Endothelial cell of umbilical vein (primary cell): ENCODE measurements around the gene RASD1. TPM values are rescaled to one million over a fixed set of nuclear protein-coding genes. Genes with fewer than 3 reads are reported as not detected.

Source experiments
- BruUV-seq: library from RNA; stranded (reverse); fragments of 400-500 nt; replicated peaks from 2 replicates; lab custom pipeline; 2021; lab: Mats Ljungman, UMichigan
- CTCF ChIA-PET: fragments of 300-600, 350-600 bp; sonication (Branson Sonifier 250); formaldehyde crosslinking; loops from one replicate; lab custom pipeline; 2021; ENCODE audit warnings: antibody characterized with exemption, inconsistent platforms; lab: Charles Lee
- POLR2A ChIA-PET: fragments of 300-600, 350-600 bp; sonication (Branson Sonifier 250); formaldehyde crosslinking; loops from one replicate; lab custom pipeline; 2021; ENCODE audit warnings: antibody characterized with exemption, inconsistent platforms; lab: Charles Lee
- DNase-seq: peaks from one replicate; pipeline ENCODE4 v3.0.0-alpha.2; 2011; ENCODE audit warnings: low read depth, low spot score
- FAIRE-seq: peaks from 2 replicates; lab custom pipeline; 2011; peaks lifted over from hg19 to GRCh38; lab: Jason Lieb, UNC
- H2AFZ ChIP-seq: 2 replicates; pipeline ENCODE4 v1.6.0; 2012; ENCODE audit warnings: low read depth, low read length, control low read depth, inconsistent platforms
- H3K27ac ChIP-seq: 2 replicates; pipeline ENCODE4 v1.5.1; 2011; ENCODE audit warnings: low read depth, mild to moderate bottlenecking, control low read depth, low read length, moderate library complexity; ENCODE audit not compliant: insufficient read depth
- H3K27me3 ChIP-seq, 2 experiments: 2 replicates each; pipeline versions ENCODE4 v1.6.0 to v1.6.1; 2011; ENCODE audit warnings: low read length in 2 of 2, mixed read lengths in 1 of 2; ENCODE audit not compliant: control insufficient read depth in 2 of 2, insufficient read depth in 2 of 2
- H3K36me3 ChIP-seq, 2 experiments: 2 replicates in 1 of 2; 3 replicates in 1 of 2; pipeline ENCODE4 v1.5.1; 2011; ENCODE audit warnings: low read length in 2 of 2, mild to moderate bottlenecking in 1 of 2, moderate library complexity in 1 of 2; ENCODE audit not compliant: control insufficient read depth in 2 of 2, insufficient read depth in 2 of 2; ENCODE audit errors: extremely low read depth in 1 of 2
- H3K4me1 ChIP-seq: 3 replicates; pipeline ENCODE4 v1.5.1; 2011; ENCODE audit warnings: mild to moderate bottlenecking, low read length; ENCODE audit not compliant: control insufficient read depth, insufficient read depth; ENCODE audit errors: extremely low read depth
- H3K4me2 ChIP-seq: 2 replicates; pipeline ENCODE4 v1.6.1; 2011; ENCODE audit warnings: low read length, control low read depth, mixed read lengths; ENCODE audit not compliant: insufficient read depth
- H3K4me3 ChIP-seq, 3 experiments: fragments of 200-600 bp in 1 of 3; sonication (generic), shearing (Covaris generic) in 1 of 3; replicated peaks in 1 of 3; 2 replicates each; pipeline ENCODE4 v1.5.1; 2011 to 2016; ENCODE audit warnings: control low read depth in 3 of 3, low read length in 3 of 3, mild to moderate bottlenecking in 2 of 3, inconsistent platforms in 1 of 3, low read depth in 1 of 3, moderate library complexity in 1 of 3; ENCODE audit not compliant: insufficient read depth in 1 of 3
- H3K79me2 ChIP-seq: 2 replicates; pipeline ENCODE4 v1.6.0; 2012; ENCODE audit warnings: low read length, inconsistent platforms; ENCODE audit not compliant: control insufficient read depth, insufficient read depth
- H3K9ac ChIP-seq: replicated peaks from 2 replicates; pipeline ENCODE3; 2011; ENCODE audit warnings: low read length, control low read depth; ENCODE audit not compliant: insufficient read depth; ENCODE audit errors: extremely low read depth
- H3K9me1 ChIP-seq: replicated peaks from 3 replicates; pipeline ENCODE4 v1.6.0; 2011; ENCODE audit warnings: mild to moderate bottlenecking, low read length; ENCODE audit not compliant: control insufficient read depth, insufficient read depth; ENCODE audit errors: extremely low read depth
- H3K9me3 ChIP-seq: replicated peaks from 2 replicates; pipeline ENCODE4 v1.5.1; 2012; ENCODE audit warnings: low read length, inconsistent platforms; ENCODE audit not compliant: control insufficient read depth, insufficient read depth
- H4K20me1 ChIP-seq: replicated peaks from 2 replicates; pipeline ENCODE3; 2011; ENCODE audit warnings: mild to moderate bottlenecking, low read length; ENCODE audit not compliant: control insufficient read depth, insufficient read depth; ENCODE audit errors: extremely low read depth
- EZH2 ChIP-seq: IDR thresholded peaks from 2 replicates; pipeline ENCODE4 v1.6.1; 2012; ENCODE audit warnings: borderline replicate concordance, low read depth, mild to moderate bottlenecking, moderate library complexity, low read length, inconsistent platforms; ENCODE audit not compliant: severe bottlenecking
- FOS ChIP-seq: IDR thresholded peaks from 2 replicates; pipeline ENCODE4 v1.6.1; 2011; ENCODE audit warnings: mild to moderate bottlenecking, low read length, moderate library complexity, borderline replicate concordance; ENCODE audit not compliant: insufficient read depth
- GATA2 ChIP-seq: IDR thresholded peaks from 2 replicates; pipeline ENCODE4 v1.7.0; 2011; ENCODE audit warnings: low read depth, mild to moderate bottlenecking, moderate library complexity, mixed read lengths, low read length; ENCODE audit not compliant: insufficient read length, insufficient read depth
- JUN ChIP-seq: IDR thresholded peaks from 2 replicates; pipeline ENCODE4 v1.6.1; 2011; ENCODE audit warnings: borderline replicate concordance, low read depth; ENCODE audit not compliant: insufficient read length, insufficient read depth
- MYC ChIP-seq: IDR thresholded peaks from one replicate; pipeline ENCODE4 v1.6.1; 2011; ENCODE audit warnings: mild to moderate bottlenecking, low read depth, low read length
- POLR2A ChIP-seq: IDR thresholded peaks from 2 replicates; pipeline ENCODE4 v1.6.1; 2012; ENCODE audit warnings: low read depth, mild to moderate bottlenecking, control low read depth, low read length
- POLR2AphosphoS5 ChIP-seq: IDR thresholded peaks from 2 replicates; pipeline ENCODE4 v1.6.1; 2012; ENCODE audit warnings: low read depth, mild to moderate bottlenecking, control low read depth, low read length, moderate library complexity; ENCODE audit not compliant: insufficient read depth
- dilution Hi-C: fragments of 300-500 bp; cut with MboI; formaldehyde crosslinking; loops from one replicate; pipeline ENCODE4 v1.15.0; 2019; ENCODE audit warnings: low sequenced_read_pairs; ENCODE audit not compliant: extremely low pct_ligation_motif_present
- intact Hi-C: fragments of 100-400 bp; cut with micrococcal nuclease; formaldehyde crosslinking; loops from one replicate; pipeline ENCODE4 v1.10.0; 2022
- polyA plus RNA-seq, 4 experiments: library from polyadenylated mRNA; depleted of rRNA in 3 of 4; stranded (reverse) in 3 of 4; unstranded in 1 of 4; fragments of >200 nt; gene quantifications; 2 replicates each; pipeline versions ENCODE4 v1.2.1 to v1.2.3, GENCODE V29; 2011 to 2012; ENCODE audit warnings: missing spikeins in 1 of 4
- total RNA-seq: library from RNA; stranded (reverse); gene quantifications from 2 replicates; pipeline ENCODE4 v1.2.3, GENCODE V29; 2021
- TF ChIP-seq, protein P1 (sequence below), 2 donors: IDR thresholded peaks; 1 replicate in 1 of 2; 2 replicates in 1 of 2; pipeline ENCODE4 v1.5.1; 2011; ENCODE audit warnings: low read length in 2 of 2, mild to moderate bottlenecking in 2 of 2, moderate library complexity in 2 of 2, control low read depth in 1 of 2, inconsistent platforms in 1 of 2, low read depth in 1 of 2; ENCODE audit not compliant: insufficient read depth in 1 of 2; ENCODE audit errors: extremely low read depth in 1 of 2
- TF ChIP-seq, protein P2 (sequence below): IDR thresholded peaks from 2 replicates; pipeline ENCODE4 v1.6.1; 2011; ENCODE audit not compliant: insufficient read depth, insufficient read length

Gene RASD1
- total and polyA plus RNA-seq, 2 donors (not counting 3 experiments of a cell fraction or from before 2014, with no cell fraction given): 4.2 to 15.7 TPM

GRCh38 chr17:17491546-17491988 is 4.6 kb downstream of the RASD1 start:
- H2AFZ ChIP-seq: no peak overlapping the region
- dilution Hi-C loops (no loop called here), intact Hi-C loops (loop anchor here (10.0 kb wide), 1 partner anchor 423 kb away; no protein-coding TSS in a partner anchor)
- no peaks in the 10 kb centered on the region for H4K20me1 ChIP-seq
- CTCF ChIA-PET: interaction anchor here (1.1 to 2.1 kb wide), 4 partner anchors 47 to 136 kb away, joined by 3 to 8 read pairs (median 4); no protein-coding TSS in a partner anchor
- peaks cover 5 to 12% of the 10 kb centered on the region in 2 experiments for H3K36me3 ChIP-seq
- BruUV-seq: no TSS peak
- POLR2A ChIA-PET: no interaction called here
- TF ChIP-seq FOS (no peak), EZH2 (no peak), GATA2 (no peak)
- TF ChIP-seq, protein P1, sequence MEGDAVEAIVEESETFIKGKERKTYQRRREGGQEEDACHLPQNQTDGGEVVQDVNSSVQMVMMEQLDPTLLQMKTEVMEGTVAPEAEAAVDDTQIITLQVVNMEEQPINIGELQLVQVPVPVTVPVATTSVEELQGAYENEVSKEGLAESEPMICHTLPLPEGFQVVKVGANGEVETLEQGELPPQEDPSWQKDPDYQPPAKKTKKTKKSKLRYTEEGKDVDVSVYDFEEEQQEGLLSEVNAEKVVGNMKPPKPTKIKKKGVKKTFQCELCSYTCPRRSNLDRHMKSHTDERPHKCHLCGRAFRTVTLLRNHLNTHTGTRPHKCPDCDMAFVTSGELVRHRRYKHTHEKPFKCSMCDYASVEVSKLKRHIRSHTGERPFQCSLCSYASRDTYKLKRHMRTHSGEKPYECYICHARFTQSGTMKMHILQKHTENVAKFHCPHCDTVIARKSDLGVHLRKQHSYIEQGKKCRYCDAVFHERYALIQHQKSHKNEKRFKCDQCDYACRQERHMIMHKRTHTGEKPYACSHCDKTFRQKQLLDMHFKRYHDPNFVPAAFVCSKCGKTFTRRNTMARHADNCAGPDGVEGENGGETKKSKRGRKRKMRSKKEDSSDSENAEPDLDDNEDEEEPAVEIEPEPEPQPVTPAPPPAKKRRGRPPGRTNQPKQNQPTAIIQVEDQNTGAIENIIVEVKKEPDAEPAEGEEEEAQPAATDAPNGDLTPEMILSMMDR (IDR thresholded peaks at IDR 0.05; ENCODE audit: extremely low read depth in 1 of 2, insufficient read depth in 1 of 2, low read depth in 1 of 2, low read length in 2 of 2): no peak
- FAIRE-seq (no peak), DNase-seq (no peak)
- H3K27ac ChIP-seq: no peak overlapping the region
- no peaks in the 10 kb centered on the region for H3K27me3 ChIP-seq
- H3K4me2 ChIP-seq: no peak overlapping the region
- H3K9ac ChIP-seq: no peak overlapping the region
- H3K4me3 ChIP-seq: no peak overlapping the region
- H3K9me1 ChIP-seq: no peaks in the 10 kb centered on the region
- H3K9me3 ChIP-seq: no peaks in the 10 kb centered on the region
- H3K79me2 ChIP-seq: no peaks in the 10 kb centered on the region
- H3K4me1 ChIP-seq: peaks cover 8% of the 10 kb centered on the region

DNA sequence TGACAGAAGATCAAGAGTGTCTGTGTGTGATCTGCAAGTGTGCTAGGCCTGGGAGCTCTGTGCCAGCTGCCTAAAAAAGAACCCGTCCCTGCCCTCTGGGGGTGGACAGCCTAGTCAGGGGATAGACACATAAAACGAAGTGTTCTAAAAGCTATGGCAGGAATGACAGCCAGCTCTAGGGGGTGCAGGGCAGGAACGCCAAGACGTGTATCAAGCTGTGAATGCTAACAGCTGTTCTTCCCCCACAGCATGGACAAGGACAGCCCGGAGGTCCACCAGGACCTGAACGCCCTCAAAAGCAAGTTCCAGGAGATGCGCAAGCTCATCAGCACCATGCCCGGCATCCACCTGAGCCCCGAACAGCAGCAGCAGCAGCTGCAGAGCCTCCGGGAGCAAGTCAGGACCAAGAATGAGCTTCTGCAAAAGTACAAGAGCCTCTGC is 5.1 kb downstream of the RASD1 start:
- DNase-seq (no peak), FAIRE-seq (no peak)
- dilution Hi-C loops (no loop called here), intact Hi-C loops (loop anchor here (10.0 kb wide), 1 partner anchor 424 kb away; no protein-coding TSS in a partner anchor)
- TF ChIP-seq POLR2A (no peak), JUN (no peak), MYC (no peak), EZH2 (no peak), FOS (no peak), POLR2AphosphoS5 (no peak), GATA2 (no peak)
- TF ChIP-seq, protein P2, sequence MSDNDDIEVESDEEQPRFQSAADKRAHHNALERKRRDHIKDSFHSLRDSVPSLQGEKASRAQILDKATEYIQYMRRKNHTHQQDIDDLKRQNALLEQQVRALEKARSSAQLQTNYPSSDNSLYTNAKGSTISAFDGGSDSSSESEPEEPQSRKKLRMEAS: no peak
- TF ChIP-seq, protein P1 (IDR thresholded peaks at IDR 0.05; ENCODE audit: extremely low read depth in 1 of 2, insufficient read depth in 1 of 2, low read depth in 1 of 2, low read length in 2 of 2): no peak
- ChIA-PET POLR2A (no interaction called here), CTCF (interaction anchor here (1.1 to 2.1 kb wide), 5 partner anchors 48 to 136 kb away, joined by 3 to 8 read pairs (median 4); no protein-coding TSS in a partner anchor)
- no TSS peak for BruUV-seq
- no peaks in the 10 kb centered on the region for H4K20me1 ChIP-seq
- no peaks in the 10 kb centered on the region for H3K79me2 ChIP-seq
- H3K4me3 ChIP-seq: no peak overlapping the region
- no peak overlapping the region for H3K4me2 ChIP-seq
- H3K4me1 ChIP-seq: peaks cover 8% of the 10 kb centered on the region
- no peak overlapping the region for H2AFZ ChIP-seq
- H3K27ac ChIP-seq: no peak overlapping the region
- H3K9me3 ChIP-seq: no peaks in the 10 kb centered on the region
- peaks cover 5 to 12% of the 10 kb centered on the region in 2 experiments for H3K36me3 ChIP-seq
- no peaks in the 10 kb centered on the region for H3K27me3 ChIP-seq
- no peak overlapping the region for H3K9ac ChIP-seq
- H3K9me1 ChIP-seq: no peaks in the 10 kb centered on the region
